Prostate gland (tissue), 2 donors: Measurements from ENCODE around the gene MAD1L1.

Experiments used
- CTCF ChIP-seq, 4 experiments: fragments of 200-600 bp in 2 of 4; fragments of 450-650 bp in 2 of 4; sonication (generic) in 2 of 4; IDR thresholded peaks; 1 replicate in 3 of 4; 2 replicates in 1 of 4; pipeline ENCODE4 v1.5.1; 2016 to 2019; ENCODE audit warnings: antibody characterized with exemption in 4 of 4, mild to moderate bottlenecking in 2 of 4, moderate library complexity in 2 of 4
- POLR2A ChIP-seq: fragments of 450-650 bp; IDR thresholded peaks from one replicate; pipeline ENCODE4 v1.6.1; 2016; ENCODE audit warnings: antibody characterized with exemption, mild to moderate bottlenecking

DNA sequence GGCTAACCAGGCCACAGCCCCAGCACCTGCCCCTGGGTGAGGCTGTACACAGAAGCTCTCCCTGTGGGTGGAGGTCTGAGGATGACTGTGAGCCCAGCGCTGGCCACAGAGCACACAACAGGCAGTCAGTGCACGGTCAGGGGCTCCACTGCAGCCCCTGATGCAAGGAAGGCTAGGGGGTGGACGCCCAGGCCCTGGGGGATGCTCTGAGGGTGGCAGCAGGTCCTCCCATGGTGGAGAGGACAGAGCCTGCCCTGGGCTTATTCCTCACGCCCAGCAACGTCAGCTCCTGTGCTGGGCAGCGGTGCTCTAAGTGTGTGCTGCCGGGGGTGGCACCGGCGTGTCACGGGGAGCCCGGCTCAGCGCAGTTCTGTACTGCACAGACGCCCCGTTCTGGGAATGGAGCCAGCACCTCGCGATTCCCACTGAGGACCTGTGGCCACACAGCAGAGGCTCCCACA is 223.2 kb downstream of the MAD1L1 start:
- TF ChIP-seq CTCF (IDR thresholded peaks at IDR 0.05) (no peak), POLR2A (no peak)
